LoVo (cell line): ENCODE measurements around the gene HACD4.
"Not testable (repeated sequence)": the region's sequence is repeated elsewhere in the genome, so short reads cannot be mapped to it uniquely, and the experiment has no call there.

ENCODE experiments used
- DNase-seq: peaks from one replicate; pipeline ENCODE4 v3.0.0-alpha.2; 2016; ENCODE audit warnings: low spot score

The HACD4 gene

DNA sequence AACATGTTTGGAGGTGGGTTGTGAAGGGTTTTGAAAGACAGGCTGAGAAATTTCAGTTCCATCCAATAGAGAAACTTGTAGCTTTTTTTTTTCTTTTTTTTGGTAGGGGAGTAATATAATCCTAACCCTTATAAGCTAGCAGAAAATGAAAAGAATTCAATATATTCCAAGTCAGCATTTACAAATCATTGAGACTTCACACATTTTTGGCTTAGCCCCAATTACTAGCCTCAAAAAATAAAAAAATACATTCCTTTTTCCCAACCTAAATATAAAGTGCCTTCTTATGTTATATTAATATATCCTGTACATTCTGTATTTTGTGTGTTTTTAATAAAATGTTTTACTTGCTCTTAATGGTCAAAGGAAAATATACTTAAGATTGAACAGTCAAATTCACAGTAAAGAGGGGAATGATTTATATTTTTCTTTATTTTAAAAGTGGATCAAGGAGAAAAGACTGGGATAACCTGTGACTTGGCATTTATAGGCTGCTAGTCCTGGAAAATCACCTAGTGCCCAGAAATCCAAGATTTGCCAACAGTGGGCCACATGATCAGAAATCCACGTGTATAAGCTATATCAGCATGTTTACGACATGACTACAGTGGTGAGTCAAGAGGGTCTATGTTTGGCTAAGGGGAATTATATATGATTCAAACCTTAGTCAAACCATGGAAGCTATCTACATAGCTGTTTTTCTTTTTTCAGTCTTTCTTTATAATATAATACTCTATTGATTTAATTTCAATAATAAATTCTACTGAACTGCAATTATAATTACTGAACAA lies 14.5 kb downstream of the HACD4 start:
- DNase-seq: peak; percentile 6

DNA sequence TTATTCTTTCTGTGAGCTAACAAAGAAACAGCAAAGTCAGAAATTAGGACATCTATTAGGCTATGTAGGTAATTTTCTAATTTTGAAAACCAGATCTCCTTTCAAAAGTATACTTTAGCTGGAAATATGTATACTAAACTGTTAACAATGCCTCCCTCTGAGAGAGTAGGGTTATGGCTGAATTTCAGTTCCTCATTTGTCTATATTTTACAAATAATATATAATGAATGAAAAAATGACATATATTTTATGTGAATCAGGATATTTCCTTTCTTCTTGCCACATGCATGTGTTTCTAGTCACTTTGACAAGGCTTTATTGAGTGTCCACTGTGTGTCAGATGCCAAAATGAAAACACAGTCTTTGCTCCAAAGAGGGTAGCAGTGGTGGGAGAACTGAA lies 15.4 kb downstream of the HACD4 start:
- DNase-seq: no peak

DNA sequence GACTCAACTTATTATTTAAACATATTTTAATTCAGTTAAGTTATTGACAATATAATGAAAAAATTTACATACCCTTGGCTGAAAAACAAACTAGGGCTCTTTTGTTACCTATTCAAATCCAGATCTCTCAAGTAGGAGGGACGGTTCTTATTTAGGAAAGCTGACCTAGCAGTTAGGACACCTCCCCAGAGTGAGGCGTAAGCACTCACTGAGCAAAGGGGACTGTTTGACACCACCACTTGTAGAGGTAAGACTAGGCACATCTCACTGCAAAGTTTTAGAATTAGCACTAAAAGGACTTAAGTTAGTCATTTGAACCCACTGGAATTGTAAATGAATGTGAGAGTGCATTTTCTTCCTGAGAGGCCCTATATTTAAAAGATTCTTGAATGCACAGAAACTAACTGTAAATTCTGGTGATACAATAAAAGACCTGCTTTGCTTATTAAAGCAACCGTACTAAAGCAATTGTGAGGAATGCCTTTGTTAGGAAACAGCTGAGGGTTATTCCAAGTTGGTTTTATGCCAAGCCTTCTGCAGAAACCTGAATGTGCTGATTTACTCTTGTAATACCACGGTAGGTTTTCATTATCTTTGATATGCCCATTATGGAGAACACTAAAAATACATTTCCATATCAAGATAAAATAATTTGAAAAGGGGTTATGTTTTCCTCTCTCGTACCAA lies 16.2 kb downstream of the HACD4 start:
- no peak for DNase-seq

DNA sequence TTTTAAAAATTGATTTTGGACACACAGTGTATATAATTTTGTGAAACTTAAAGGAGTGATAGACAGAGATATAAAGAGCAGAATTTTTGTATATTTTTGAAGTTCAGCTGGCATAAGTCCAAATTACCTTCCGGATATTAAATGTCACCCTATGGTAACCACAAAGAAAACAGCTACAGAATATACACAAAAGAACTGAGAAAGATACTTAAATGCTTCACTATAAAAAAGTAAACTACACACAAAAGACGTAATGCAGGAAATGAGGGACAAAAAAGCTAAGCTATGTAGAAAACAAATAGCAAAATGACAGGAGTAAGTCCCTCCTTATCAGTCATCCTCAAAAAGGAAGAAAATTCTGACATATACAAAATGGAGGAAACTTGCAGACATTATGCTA lies 29.4 kb downstream of the HACD4 start:
- DNase-seq: no peak

DNA sequence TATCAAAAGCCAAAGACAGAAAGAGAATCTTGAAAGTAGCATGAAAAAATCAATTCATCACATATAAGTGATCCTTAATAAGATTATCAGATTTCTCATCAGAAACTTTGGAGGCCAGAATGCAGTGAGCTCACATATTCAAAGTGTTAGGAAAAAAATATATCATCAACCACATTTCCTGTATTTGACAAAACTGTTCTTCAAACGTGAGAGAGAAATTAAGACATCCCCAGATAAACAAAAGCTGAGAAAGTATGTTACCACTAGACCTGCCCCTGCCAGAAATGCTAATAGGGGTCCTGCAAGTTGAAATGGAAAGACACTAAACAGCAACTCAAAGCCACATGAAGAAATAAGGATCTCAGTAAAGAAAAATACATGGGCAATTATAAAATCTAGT lies 29.9 kb downstream of the HACD4 start:
- no peak for DNase-seq

DNA sequence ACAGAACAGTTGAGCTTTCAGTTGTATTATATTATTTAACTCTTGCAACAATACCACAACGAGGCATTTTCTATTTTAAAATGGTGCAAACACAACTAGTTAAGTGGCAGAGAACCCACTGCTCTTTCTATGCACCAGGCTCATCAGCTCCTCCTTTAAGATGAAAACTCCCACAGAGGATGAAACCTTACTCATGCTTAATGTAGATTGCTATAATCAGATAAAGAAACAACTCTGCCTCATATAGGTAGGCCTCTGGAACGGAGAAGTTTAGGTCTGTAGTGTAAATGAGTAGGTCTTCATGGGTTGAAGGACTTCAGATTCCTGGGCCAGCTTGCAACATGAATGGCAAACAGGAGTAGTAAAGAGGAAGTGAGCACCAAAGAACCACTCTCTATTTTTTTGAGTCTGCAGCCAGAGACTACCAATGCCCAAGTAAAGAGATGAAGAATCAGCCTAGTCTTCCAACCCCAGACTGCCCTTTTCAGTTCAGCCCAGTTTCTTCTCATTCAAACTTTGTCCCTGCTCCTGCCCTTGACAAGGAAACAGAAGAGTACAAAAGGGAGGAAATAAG lies 33.9 kb downstream of the HACD4 start:
- no peak for DNase-seq

DNA sequence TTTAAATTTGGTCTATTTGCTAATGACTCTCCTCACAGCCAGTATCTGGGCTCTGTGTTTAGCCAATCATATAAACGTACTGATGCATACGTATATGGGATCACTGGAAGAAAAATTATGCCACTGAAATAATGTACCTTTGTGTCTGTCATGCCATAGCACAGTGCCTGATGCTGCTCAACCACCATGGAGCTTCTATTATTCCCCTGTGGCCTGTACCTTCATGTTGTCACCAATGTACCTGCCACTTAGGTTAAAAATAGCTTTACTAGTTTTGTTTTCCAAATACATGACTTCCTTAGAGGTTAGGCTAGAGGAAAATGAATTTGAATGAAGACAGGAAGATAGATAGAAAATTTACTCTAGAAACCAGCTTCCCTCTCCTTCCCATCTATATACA lies 34.6 kb downstream of the HACD4 start:
- no peak for DNase-seq

DNA sequence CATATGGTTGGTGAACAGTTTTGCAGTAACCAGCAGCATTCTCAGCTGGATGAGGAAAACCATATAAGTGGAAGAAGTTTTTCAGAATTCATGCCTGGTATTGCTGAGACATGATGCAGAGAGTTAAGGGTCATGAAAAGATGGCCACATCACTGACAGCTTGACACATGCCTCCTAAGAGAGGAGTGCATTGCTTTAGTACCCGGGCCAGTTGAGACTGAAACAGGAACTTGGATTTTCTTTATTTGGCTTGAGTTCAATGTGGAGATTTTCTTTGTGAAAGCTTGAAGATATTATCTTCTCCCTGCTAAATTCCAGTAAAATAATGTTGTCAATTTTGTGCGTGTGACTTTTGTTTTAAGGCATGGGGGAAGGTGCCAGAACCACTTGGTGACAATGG lies 35.8 kb downstream of the HACD4 start:
- no peak for DNase-seq

DNA sequence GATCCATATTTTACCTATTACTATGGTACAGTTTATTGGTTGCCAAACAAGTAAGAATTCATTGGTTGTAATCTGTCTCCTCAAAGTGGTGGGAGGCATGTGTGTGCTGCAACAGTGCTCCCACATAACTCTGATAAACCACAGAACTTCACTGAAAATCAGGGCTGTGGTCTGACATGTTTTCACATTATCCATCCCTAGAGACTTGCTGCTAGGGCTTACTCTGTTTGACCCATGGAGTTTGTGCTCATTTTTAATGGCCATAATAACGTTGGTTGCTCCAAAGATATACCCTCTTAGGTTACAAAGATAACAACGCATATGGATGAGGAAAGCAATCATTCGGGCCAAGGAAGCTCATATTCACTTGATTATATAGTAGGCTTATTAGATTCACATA lies 37.0 kb downstream of the HACD4 start:
- no peak for DNase-seq

DNA sequence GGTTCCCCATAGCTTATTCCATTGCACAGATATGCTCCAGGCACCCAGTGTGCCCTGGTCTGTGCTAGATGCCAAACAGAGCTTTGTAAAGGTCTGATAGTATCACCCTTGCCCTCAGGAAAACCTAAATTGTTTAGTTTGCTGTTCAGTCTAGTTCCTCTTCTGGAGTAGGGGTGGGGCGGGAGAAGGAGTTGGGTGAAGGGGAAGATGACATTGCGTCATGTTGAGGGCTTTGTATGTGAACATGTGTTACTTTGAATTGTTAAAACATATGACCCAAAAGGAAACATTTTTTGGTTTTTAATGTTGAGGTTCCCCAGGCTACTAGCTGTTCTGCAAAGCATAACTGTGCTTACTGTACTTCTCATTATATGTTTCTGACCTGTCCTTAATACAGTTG lies 40.6 kb downstream of the HACD4 start:
- DNase-seq: no peak

DNA sequence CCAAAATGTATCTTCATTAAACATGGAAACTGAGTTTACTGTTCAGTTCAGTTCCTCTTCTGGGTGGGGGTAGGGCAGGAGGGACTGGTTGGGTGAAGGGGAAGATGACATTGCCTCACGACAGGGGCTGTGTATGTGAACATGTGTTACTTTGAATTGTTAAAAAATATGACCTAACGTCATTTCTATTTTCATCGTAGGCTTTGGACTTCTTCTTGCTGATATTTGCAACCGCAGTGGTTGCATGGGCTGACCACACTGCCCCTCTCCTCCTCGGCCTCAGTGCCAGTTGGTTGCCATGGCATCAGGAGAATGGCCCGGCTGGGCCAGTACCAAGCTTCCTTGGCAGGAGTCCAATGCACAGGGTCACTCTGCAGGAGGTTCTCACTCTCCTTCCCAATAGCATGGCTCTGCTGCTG lies 41.5 kb downstream of the HACD4 start:
- no peak for DNase-seq

DNA sequence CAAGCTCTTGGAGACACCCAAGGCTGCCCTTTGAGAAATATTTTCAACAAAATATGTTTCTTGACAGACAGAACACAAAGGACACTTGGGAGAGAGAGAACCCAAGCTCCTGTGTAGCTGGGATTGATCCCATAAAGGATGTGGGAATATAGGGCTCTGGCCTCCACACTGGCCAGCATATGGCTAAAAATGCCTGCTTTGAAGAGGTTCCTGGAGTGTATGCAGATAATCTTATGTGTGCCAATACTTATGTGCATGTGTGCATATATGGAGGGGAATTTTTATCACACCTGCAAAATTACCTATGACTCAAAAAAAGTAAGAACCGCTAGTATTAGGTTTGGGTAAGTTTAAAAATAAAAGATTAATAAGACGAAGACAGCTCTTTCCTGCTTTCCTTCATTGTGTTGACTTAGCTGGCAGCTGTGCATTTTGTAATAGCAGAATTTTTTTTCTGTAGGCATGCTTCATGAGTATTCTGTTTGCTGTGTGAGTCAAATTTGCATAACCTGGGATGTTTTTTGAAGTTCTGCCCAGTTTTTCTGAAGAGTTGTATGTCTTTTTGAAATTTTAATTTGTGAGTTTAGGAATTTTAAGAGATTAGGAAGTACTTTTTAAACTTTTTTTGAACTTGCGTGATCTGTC lies 42.6 kb downstream of the HACD4 start:
- DNase-seq: no peak

DNA sequence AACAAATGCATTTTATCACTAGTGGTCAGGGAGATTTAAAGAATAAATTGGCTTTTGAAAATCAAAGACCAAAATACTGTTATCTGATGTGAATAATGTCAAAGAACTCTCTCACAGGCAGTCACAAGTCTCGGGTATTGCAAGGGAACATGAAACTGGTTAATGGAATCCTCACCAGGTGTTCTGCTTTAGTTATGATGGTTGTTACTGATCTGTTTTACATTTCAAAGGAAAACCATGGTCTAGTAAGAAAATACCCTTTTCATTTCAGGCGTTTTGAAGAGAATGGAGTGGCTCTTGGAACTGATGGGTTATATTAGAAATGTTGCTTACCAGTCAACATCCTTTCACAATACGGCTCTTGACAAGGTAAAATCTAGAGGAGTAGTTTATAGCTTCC lies 43.4 kb downstream of the HACD4 start:
- DNase-seq: no peak

DNA sequence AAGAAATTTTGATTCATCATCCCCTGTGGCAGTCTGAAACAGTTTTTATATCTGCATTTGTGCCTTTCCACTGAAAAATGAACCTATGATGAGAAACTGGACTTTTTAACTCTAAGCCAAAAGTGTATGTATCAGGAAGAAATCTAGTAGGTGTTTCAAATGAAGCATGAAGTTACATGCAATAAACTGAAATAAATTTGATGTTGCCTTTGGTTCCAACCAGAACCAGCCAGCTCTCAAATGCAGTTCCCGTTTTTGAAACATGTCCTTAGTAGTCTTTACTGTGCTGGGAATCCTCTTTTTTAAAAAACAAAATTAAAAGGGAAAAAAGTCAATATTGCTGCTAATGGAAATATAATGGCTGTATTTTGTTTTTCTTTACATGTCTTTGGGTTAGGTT lies 43.9 kb downstream of the HACD4 start:
- DNase-seq: no peak

DNA sequence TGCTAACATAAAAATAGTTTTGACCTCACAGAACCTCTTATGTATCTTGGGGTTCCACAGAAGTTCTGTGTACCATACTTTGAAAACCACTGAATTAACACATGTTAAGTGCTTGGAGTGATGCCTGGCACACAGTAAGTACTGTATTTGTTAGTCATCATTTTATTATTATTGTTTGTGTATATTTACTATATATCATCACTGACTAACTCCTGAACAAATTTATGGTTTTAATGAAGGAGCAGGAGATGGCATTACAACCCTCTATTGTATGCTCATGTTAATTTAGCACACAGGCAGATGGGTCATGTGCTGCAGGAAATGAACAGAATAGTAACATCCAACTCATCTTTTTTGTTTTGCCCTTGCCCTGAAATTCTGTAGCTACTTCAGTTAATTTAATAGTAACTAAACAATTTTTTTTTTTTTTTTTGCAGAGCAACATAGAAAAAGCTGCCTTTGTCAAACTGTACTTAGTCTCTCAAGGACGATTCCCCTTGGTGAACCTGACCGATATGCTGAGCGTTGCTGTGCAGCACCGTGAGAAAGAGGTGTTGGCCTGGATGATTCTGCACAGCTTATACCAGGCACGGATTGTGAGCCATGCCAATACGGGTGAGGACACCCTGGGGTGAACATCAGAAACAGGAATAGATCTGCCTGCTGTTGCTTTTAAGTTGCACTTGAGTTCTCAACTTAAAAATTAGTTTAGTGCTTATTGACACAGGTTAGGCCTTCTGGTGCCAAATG lies 45.4 kb downstream of the HACD4 start:
- DNase-seq: no peak

DNA sequence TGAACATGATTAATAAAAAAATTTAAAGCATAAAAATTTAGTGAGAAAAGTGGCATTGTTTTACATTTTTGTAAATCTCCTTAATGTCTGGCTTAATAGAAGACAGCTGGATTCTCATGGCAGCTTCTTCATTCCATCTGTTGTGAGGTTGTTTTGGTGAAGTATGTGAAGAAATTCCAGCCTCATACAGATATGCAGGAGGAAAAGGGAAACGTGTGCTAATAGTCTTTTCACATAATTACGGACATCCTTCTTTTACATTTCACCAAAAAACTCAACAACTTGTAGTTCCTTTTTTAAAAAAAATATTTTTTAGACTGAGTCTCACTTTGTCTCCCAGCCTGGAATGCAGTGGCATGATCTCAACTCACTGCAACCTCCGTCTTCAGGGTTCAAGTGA lies 46.9 kb downstream of the HACD4 start:
- DNase-seq: no peak

DNA sequence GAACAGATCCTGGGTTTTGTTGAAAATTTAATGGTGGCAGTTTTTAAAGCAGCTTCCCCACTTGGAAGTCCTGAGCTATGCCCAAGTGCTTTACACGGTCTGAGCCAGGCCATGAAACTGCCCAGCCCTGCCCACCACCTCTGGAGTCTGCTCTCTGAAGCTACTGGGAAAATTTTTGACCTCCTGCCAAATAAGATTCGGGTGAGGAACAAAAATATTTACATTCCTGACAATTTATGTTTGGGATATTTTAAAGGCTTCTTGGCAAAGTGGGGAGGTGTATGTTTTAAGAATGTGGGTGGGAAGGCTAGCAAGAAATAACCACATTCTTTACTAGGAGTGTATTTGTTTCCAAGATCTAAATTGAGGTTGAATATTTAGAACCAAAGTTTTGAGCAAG lies 50.0 kb downstream of the HACD4 start:
- DNase-seq: no peak

DNA sequence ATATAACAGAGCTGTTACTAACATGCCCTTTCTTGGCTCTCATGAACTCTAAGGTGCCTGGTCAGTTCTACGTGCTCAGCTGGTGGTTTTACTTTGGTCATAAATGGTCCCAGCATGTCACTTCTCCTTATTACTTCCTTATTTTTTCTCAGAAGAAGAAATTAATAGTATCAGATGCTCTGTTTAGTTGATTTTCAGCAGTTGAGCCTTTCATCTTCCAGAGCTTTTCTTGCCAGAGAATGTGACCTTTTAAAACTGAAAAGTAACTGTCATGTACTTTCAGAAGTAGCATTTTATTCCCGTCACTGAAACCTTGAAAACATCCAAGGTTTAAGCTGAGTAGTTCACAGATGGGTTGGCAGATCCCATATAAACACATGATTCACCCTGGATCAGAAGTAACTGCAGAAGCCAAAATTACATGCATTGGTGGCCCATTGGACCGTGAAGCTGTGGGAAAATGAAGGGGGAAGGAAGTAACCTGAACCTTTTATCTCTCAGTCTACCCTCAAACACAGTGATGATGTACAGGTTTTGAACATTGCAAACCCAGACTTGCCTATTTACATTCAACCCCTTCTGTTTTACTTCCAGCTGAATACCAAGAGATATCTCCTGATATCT lies 50.5 kb downstream of the HACD4 start:
- DNase-seq: no peak

DNA sequence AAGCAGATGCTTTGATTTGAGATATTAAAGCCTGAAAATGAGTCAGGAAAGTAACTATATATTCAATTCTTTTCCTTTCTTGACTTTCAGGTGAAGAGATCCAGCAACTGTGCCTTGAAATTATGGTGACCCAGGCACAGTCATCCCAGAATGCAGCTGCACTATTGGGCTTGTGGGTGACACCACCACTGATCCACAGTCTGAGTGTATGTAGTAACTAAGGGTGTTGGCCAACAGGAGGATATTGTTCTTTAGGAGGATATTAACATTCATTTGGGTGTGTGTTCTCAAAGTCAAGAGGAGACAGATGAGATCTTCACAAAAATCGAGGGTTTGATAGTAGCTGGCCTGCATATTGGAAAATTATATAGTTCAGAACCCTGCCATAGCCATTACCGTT lies 53.2 kb downstream of the HACD4 start:
- no peak for DNase-seq

DNA sequence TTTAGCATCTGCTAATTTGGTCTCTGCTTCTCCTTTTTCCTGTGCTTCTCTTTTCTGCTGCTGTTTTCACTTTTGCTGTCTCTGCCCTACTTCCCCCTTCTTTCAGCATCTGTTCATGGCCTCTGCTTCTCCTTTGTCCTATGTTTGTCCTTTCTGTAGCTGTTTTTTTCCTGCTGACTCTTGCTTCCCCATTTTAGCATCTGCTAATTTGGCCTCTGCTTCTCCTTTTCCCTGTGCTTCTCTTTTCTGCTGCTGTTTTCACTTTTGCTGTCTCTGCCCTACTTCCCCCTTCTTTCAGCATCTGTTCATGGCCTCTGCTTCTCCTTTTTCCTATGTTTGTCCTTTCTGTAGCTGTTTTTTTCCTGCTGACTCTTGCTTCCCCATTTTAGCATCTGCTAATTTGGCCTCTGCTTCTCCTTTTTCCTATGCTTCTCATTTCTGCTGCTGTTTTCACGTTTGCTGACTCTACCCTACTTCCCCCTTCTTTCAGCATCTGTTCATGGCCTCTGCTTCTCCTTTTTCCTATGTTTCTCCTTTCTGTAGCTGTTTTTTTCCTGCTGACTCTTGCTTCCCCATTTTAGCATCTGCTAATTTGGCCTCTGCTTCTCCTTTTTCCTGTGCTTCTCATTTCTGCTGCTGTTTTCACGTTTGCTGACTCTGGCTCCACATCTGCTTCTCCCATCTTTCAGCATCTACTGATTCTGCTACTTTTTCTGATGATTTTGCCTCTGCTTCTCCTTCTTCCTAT lies 57.1 kb downstream of the HACD4 start:
- not testable (repeated sequence) for DNase-seq
